ENCODE data around the gene MED26.
A peak's percentile ranks its signal among the peaks of the same experiment; 100 is the strongest.

The MED26 gene

DNA sequence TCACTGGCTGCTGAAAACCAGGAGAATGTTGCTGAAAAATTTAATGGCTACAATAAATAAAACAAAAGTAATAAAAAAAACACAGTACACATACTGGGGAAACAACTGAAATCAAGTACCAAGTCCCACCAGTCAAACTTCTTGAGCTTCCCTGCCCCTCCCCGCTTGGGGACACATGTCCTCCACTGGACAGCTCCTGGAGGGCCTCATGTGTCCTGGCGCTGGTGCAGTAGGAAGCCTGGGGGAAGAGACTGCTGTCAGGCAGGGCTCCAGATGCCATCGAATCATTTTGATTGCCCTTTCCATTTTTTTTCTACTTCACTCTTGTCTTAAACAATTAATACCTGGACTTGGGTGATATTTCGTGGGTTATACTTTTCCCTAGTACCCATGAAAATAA lies 29.2 kb downstream of the MED26 start:
- Histone ChIP-seq H3K9ac (ENCODE audit: low read depth, low read length) (no peak overlapping the region), H3K4me2 (ENCODE audit: low read length) (peak overlapping the region; percentile 21), H3K27me3 (ENCODE audit: control insufficient read depth, insufficient read depth, low read length) (no peaks in the 10 kb centered on the region), H3K36me3 (ENCODE audit: insufficient read depth, low read length) (no peaks in the 10 kb centered on the region), H3K4me3 (ENCODE audit: low read length) (no peak overlapping the region), H3K9me3 (replicated peaks; ENCODE audit: low read length) (no peaks in the 10 kb centered on the region), H3K4me1 (ENCODE audit: control insufficient read depth, insufficient read depth, low read length) (peaks cover 4% of the 10 kb centered on the region)

DNA sequence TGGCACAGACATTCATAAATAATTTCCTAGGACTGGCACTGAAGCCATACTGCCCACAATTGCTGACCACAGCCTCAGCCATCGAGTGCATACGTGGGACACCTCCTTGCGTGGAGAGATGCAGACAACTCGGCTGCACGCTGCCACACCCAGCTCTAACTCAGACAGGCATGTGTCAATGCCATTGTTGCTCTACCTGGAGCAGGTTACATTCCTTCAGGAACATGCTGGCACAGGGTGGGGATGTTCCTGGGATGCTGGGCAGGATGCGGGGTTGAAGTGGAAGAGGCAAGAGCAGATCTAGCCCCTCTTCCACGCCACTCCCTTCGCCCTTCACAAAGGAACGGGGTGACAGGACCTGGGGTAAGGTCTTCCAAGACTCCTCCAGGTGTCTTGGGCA lies 31.6 kb downstream of the MED26 start:
- H3K4me3 ChIP-seq (ENCODE audit: low read length), result no peak overlapping the region
- H3K9me3 ChIP-seq (replicated peaks; ENCODE audit: low read length), result no peaks in the 10 kb centered on the region
- peaks cover 9% of the 10 kb centered on the region for H3K4me1 ChIP-seq (ENCODE audit: control insufficient read depth, insufficient read depth, low read length)
- H3K4me2 ChIP-seq (ENCODE audit: low read length), result no peak overlapping the region
- no peak overlapping the region for H3K9ac ChIP-seq (ENCODE audit: low read depth, low read length)
- H3K36me3 ChIP-seq (ENCODE audit: insufficient read depth, low read length), result no peaks in the 10 kb centered on the region
- H3K27me3 ChIP-seq (ENCODE audit: control insufficient read depth, insufficient read depth, low read length), result no peaks in the 10 kb centered on the region

DNA sequence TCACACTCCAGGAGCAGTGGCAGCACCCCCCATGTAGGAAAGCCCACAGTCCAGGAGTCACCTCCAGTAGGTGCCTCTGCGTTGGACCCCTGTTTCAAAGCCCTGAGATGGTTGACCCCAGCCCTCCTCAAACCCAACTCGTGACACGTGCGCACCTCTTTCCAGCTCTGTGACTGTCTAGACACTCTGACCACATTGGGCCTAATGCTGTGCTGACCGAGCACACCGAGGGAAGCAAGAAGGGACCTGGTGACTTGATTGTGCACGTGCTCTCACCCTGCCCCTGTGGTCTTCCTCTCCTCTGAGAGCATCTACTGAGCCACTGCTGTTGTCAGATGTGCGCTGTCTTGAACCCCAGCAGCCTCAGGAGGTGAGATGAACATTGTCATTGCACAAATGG lies 32.9 kb downstream of the MED26 start:
- Histone ChIP-seq H3K4me1 (ENCODE audit: control insufficient read depth, insufficient read depth, low read length) (peaks cover 9% of the 10 kb centered on the region), H3K4me2 (ENCODE audit: low read length) (no peak overlapping the region), H3K27me3 (ENCODE audit: control insufficient read depth, insufficient read depth, low read length) (no peaks in the 10 kb centered on the region), H3K9me3 (replicated peaks; ENCODE audit: low read length) (no peaks in the 10 kb centered on the region), H3K9ac (ENCODE audit: low read depth, low read length) (no peak overlapping the region), H3K4me3 (ENCODE audit: low read length) (no peak overlapping the region), H3K36me3 (ENCODE audit: insufficient read depth, low read length) (no peaks in the 10 kb centered on the region)

DNA sequence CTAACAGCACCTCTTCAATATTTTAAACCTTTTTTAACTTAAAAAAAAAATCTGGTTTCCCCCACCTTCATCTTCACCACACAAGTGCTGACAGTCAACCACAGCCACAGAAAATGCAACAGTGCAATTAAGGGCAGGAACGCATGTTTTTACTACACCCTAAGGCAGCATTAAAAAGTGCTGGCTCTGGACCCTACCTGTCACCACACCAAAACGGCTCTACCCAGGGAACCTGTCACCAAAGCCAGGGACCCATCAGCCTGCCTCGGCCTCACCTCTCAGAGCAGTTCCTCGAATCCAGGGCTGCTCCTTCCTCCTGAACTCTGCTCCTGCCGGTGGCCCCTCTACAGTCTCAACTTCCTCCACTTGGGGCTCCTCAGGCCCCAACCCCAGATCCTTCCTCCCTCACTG lies 33.3 kb downstream of the MED26 start:
- no peaks in the 10 kb centered on the region for H3K9me3 ChIP-seq (replicated peaks; ENCODE audit: low read length)
- H3K4me3 ChIP-seq (ENCODE audit: low read length), result no peak overlapping the region
- no peaks in the 10 kb centered on the region for H3K36me3 ChIP-seq (ENCODE audit: insufficient read depth, low read length)
- no peak overlapping the region for H3K4me2 ChIP-seq (ENCODE audit: low read length)
- no peaks in the 10 kb centered on the region for H3K27me3 ChIP-seq (ENCODE audit: control insufficient read depth, insufficient read depth, low read length)
- H3K9ac ChIP-seq (ENCODE audit: low read depth, low read length), result no peak overlapping the region
- H3K4me1 ChIP-seq (ENCODE audit: control insufficient read depth, insufficient read depth, low read length), result peaks cover 9% of the 10 kb centered on the region

DNA sequence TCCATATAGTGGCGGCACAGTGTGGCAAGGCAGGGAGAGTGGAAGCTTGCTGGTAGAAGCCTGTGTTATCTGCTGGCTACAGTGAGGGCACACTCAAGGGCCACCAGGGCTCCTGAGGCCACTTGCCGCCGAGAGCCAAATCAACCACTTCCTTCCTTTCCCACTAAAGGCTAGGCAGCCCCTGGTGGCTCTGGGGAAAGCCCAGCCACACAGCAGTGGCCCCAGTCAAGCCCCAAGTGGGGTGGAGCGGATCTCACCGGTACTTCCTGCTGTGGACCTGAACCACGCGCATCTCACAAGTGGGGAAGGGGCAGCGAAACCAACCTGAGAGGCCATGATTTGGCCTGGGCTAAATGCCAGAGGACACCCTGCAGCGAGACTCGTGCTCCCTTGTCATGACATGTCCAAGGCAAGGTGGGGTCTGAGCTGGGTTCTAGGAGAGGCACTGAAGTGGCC lies 33.8 kb downstream of the MED26 start:
- Histone ChIP-seq H3K27me3 (ENCODE audit: control insufficient read depth, insufficient read depth, low read length) (no peaks in the 10 kb centered on the region), H3K4me2 (ENCODE audit: low read length) (no peak overlapping the region), H3K36me3 (ENCODE audit: insufficient read depth, low read length) (no peaks in the 10 kb centered on the region), H3K9ac (ENCODE audit: low read depth, low read length) (no peak overlapping the region), H3K4me3 (ENCODE audit: low read length) (no peak overlapping the region), H3K9me3 (replicated peaks; ENCODE audit: low read length) (no peaks in the 10 kb centered on the region), H3K4me1 (ENCODE audit: control insufficient read depth, insufficient read depth, low read length) (peaks cover 12% of the 10 kb centered on the region)

DNA sequence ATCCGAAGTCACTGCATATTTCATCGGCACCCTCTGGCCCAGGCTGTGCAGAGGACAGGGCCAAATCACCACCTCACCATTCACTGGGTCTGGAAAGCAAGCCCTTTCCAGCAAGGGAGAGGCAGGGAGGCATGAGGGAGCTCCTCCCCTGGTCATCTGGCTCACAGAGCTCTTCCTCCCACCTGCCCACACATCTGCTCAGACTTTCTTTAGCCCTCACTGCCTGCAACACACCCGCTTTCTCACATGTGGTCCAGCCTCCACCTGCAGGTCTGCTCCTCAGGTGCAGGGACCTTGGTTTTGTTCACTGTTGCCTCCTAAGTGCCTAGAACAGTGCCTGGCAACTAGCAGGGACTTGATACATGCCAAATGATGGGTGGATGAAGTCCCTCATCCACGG lies 34.8 kb downstream of the MED26 start:
- H3K4me2 ChIP-seq (ENCODE audit: low read length), result no peak overlapping the region
- H3K4me1 ChIP-seq (ENCODE audit: control insufficient read depth, insufficient read depth, low read length), result peaks cover 18% of the 10 kb centered on the region

DNA sequence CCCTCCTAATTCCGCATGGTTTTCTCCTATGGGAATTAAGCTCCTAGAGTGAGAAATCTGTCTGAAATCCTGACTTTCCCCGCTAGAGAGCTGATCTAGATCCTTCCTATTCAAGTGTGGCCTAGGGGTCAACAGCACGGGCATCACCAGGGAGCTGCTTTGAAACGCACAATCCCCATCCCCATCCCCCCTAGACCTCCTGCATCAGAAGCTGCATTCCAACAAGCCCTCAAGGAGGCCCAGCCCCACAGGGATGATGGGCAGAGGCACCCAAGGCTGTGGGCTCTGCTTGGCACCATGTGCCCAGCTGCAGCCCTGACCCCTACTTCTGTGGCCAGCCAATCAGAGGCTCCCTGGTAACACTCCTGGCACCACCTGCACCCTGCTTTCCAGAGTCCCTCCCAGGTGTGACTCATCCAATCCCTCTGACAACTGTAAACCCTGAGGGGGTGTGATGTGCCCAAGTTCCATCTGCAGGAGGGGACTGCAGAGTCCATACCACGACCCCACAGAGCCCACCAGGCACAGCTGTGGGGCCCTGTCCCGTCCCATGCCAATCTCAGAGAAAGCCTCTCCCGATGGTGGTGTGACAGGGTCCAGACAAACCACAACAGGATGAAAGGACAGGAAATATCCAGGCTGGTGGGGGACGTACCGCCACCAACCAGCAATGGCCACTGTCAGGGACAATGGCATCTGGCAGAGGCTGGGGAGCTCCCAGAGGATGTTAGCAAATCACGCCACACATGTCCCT lies 36.0 kb downstream of the MED26 start:
- no peaks in the 10 kb centered on the region for H3K36me3 ChIP-seq (ENCODE audit: insufficient read depth, low read length)
- no peak overlapping the region for H3K9ac ChIP-seq (ENCODE audit: low read depth, low read length)
- no peaks in the 10 kb centered on the region for H3K27me3 ChIP-seq (ENCODE audit: control insufficient read depth, insufficient read depth, low read length)
- peaks cover 30% of the 10 kb centered on the region for H3K4me1 ChIP-seq (ENCODE audit: control insufficient read depth, insufficient read depth, low read length)
- H3K4me2 ChIP-seq (ENCODE audit: low read length), result no peak overlapping the region
- no peaks in the 10 kb centered on the region for H3K9me3 ChIP-seq (replicated peaks; ENCODE audit: low read length)
- no peak overlapping the region for H3K4me3 ChIP-seq (ENCODE audit: low read length)

More for the DNA sequence above, 34.8 kb downstream of the MED26 start:
- no peaks in the 10 kb centered on the region for H3K27me3 ChIP-seq (ENCODE audit: control insufficient read depth, insufficient read depth, low read length)
- no peak overlapping the region for H3K9ac ChIP-seq (ENCODE audit: low read depth, low read length)
- no peaks in the 10 kb centered on the region for H3K9me3 ChIP-seq (replicated peaks; ENCODE audit: low read length)
- H3K36me3 ChIP-seq (ENCODE audit: insufficient read depth, low read length), result no peaks in the 10 kb centered on the region
- H3K4me3 ChIP-seq (ENCODE audit: low read length), result no peak overlapping the region

DNA sequence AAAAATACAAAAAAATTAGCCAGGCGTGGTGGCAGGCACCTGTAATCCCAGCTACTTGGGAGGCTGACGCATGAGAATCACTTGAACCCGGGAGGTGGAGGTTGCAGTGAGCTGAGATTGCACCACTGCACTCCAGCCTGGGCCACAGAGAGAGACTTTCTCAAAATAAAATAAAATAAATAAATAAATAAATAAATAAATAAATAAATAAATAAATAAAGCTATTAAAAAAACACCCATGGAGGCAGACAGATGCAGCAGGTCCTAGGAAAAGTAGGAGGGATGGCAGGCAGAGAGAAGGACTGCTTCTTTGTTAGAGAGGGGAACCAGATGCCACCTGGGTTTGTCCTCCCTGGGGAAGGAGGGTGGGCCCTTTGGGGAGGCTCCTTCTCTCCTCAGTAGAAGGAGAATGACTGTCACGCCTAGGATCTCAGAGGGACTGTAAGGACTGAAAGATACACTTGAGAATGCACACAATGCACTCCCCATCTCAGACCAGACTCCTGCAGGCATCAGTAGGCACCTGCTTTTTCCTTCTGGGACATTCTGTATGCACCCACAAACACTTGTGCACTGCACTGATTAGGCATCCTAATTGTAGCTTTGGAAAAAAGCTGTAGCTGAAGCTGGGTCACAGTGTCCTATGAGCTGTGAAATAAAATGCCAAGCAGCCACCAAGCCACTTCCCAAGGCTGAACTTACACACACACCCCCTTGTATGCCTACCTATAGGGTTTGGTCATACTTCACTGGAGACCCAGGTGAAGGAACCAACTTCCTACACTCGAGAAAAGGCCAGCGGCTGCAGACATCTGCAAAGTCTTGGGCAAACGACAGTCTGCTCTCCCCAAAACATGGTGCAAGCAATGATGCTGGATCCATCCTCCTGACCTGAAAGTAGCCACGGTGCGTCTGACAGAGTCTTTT lies 36.9 kb downstream of the MED26 start:
- H3K4me3 ChIP-seq (ENCODE audit: low read length), result no peak overlapping the region
- no peak overlapping the region for H3K9ac ChIP-seq (ENCODE audit: low read depth, low read length)
- peaks cover 38% of the 10 kb centered on the region for H3K4me1 ChIP-seq (ENCODE audit: control insufficient read depth, insufficient read depth, low read length)
- H3K36me3 ChIP-seq (ENCODE audit: insufficient read depth, low read length), result no peaks in the 10 kb centered on the region
- H3K9me3 ChIP-seq (replicated peaks; ENCODE audit: low read length), result no peaks in the 10 kb centered on the region
- H3K27me3 ChIP-seq (ENCODE audit: control insufficient read depth, insufficient read depth, low read length), result no peaks in the 10 kb centered on the region
- no peak overlapping the region for H3K4me2 ChIP-seq (ENCODE audit: low read length)

DNA sequence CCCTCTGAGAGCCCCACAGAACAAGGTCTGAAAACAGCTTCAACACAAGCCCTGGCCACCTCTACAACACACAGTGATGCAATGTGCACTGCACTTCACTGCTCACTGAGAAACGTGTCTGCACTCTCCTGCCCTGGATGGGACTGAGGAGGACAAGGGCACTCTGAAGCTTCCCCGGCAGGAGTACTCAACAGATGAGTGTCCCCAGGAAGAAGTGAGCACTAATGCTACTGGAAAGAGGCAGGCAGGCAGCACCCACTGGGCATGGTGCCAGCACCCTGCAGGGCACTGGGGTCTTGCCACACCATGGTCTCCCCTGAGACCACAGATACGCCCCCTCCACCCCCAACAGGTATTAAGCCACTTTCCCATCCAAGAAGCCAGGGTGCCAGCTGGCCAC lies 38.1 kb downstream of the MED26 start:
- no peaks in the 10 kb centered on the region for H3K27me3 ChIP-seq (ENCODE audit: control insufficient read depth, insufficient read depth, low read length)
- H3K36me3 ChIP-seq (ENCODE audit: insufficient read depth, low read length), result no peaks in the 10 kb centered on the region
- no peak overlapping the region for H3K4me2 ChIP-seq (ENCODE audit: low read length)
- H3K9me3 ChIP-seq (replicated peaks; ENCODE audit: low read length), result no peaks in the 10 kb centered on the region
- no peak overlapping the region for H3K4me3 ChIP-seq (ENCODE audit: low read length)
- H3K9ac ChIP-seq (ENCODE audit: low read depth, low read length), result no peak overlapping the region
- H3K4me1 ChIP-seq (ENCODE audit: control insufficient read depth, insufficient read depth, low read length), result peaks cover 39% of the 10 kb centered on the region

DNA sequence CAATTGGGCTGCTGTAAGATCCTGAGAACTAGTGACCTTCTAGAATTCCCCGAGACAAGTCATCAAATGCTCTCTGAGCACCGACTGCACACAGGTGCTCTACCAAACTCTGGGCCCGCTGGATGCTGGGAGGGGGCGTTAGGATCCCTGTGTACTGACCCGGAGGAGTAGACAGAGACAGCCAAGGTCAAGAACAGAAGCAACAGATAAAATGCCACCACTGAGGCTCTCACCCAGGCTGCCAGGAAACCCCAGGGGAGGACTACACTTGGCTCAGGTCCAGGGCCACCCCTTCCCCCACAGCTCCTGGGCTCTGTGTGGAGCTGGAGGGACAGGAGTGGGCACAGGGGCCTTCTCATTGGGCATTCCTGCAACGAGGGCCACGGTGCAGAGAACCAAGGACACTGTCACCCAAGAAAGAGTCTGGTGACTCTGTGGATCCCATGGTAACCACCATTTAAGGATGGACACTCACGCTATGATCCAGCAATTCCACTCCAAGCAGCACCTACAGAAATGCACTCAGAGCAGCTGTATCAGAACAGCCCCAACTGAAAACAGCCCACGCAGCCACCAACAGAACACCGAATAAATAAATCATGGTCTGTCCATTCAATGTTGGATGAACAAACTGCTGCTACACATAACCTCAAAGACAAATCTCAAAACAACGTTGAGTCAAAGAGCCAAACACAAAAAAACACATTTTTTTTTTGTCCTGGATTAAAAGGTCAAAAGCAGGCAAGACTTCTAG lies 39.0 kb downstream of the MED26 start:
- no peak overlapping the region for H3K9ac ChIP-seq (ENCODE audit: low read depth, low read length)
- no peak overlapping the region for H3K4me2 ChIP-seq (ENCODE audit: low read length)
- no peaks in the 10 kb centered on the region for H3K9me3 ChIP-seq (replicated peaks; ENCODE audit: low read length)
- no peak overlapping the region for H3K4me3 ChIP-seq (ENCODE audit: low read length)
- H3K4me1 ChIP-seq (ENCODE audit: control insufficient read depth, insufficient read depth, low read length), result peaks cover 49% of the 10 kb centered on the region
- no peaks in the 10 kb centered on the region for H3K27me3 ChIP-seq (ENCODE audit: control insufficient read depth, insufficient read depth, low read length)
- H3K36me3 ChIP-seq (ENCODE audit: insufficient read depth, low read length), result no peaks in the 10 kb centered on the region
